ENCODE data around the gene ZSCAN12.

GRCh38 chr6:28399350-28400121 lies at the start of gene ZSCAN12:
- TF ChIP-seq CTCF (IDR thresholded peaks at IDR 0.05) (peak in 3 of 7 experiments; percentile 34 to 46 (median 35)), POLR2A (IDR thresholded peaks at IDR 0.05) (no peak), POLR2AphosphoS5 (IDR thresholded peaks at IDR 0.05) (peak; percentile 25 to 73 (median 71))

All from stomach (tissue), 4 donors.